H1 (cell line): ENCODE results near the gene ARHGAP25. TPM values are rescaled to one million over a fixed set of nuclear protein-coding genes. Genes with fewer than 3 reads are reported as not detected.
A peak's percentile ranks its signal among the peaks of the same experiment; 100 is the strongest.

ENCODE experiments used
- ATF2 ChIP-seq: IDR thresholded peaks from 2 replicates; pipeline ENCODE4 v1.6.1; 2012; ENCODE audit warnings: low read length, inconsistent platforms
- ATF3 ChIP-seq: IDR thresholded peaks from 2 replicates; pipeline ENCODE4 v1.6.1; 2011; ENCODE audit warnings: low read depth, mild to moderate bottlenecking, low read length; ENCODE audit not compliant: insufficient read depth
- BACH1 ChIP-seq: IDR thresholded peaks from 2 replicates; pipeline ENCODE4 v1.6.1; 2012; ENCODE audit warnings: low read length, improper control_type of control experiment
- CBX8 ChIP-seq: fragments of 300-800, 300-1000 bp; sonication (generic); IDR thresholded peaks from 2 replicates; pipeline ENCODE4 v1.7.1; 2016; ENCODE audit warnings: low read depth, low read length, borderline replicate concordance
- CHD2 ChIP-seq: IDR thresholded peaks from 2 replicates; pipeline ENCODE4 v1.6.1; 2012; ENCODE audit warnings: low read length, improper control_type of control experiment
- CTCF ChIP-seq, 3 experiments: IDR thresholded peaks; 1 replicate in 2 of 3; 2 replicates in 1 of 3; pipeline versions ENCODE4 v1.5.1 to v1.6.1; 2011; ENCODE audit warnings: low read length in 3 of 3, mild to moderate bottlenecking in 3 of 3, inconsistent platforms in 2 of 3, low read depth in 1 of 3, moderate library complexity in 1 of 3; ENCODE audit not compliant: insufficient read depth in 1 of 3; ENCODE audit errors: control extremely low read depth in 1 of 3
- FOSL1 ChIP-seq: IDR thresholded peaks from 2 replicates; pipeline ENCODE4 v1.6.1; 2011; ENCODE audit warnings: mild to moderate bottlenecking, low read depth, low read length, moderate library complexity; ENCODE audit not compliant: insufficient read depth
- HDAC2 ChIP-seq, 2 experiments: fragments of 300-600 bp in 1 of 2; sonication (generic) in 1 of 2; IDR thresholded peaks; 2 replicates each; pipeline ENCODE4 v1.6.1; 2011 to 2012; ENCODE audit warnings: low read depth in 2 of 2, low read length in 2 of 2, mild to moderate bottlenecking in 2 of 2, moderate library complexity in 2 of 2, borderline replicate concordance in 1 of 2, inconsistent platforms in 1 of 2
- HDAC6 ChIP-seq: IDR thresholded peaks from one replicate; pipeline ENCODE4 v1.7.1; 2012; ENCODE audit warnings: low read depth, mild to moderate bottlenecking, inconsistent platforms, low read length, moderate library complexity
- PHF8 ChIP-seq: fragments of 200-600 bp; sonication (generic); conservative IDR thresholded peaks from 2 replicates; pipeline ENCODE4 v1.7.1; 2012; ENCODE audit warnings: low read depth, mild to moderate bottlenecking, inconsistent platforms, low read length, moderate library complexity
- POLR2A ChIP-seq, 2 experiments: IDR thresholded peaks; 1 replicate in 1 of 2; 2 replicates in 1 of 2; pipeline ENCODE4 v1.6.1; 2011; ENCODE audit warnings: low read depth in 2 of 2, low read length in 2 of 2, mild to moderate bottlenecking in 2 of 2; ENCODE audit errors: control extremely low read depth in 1 of 2
- RBBP5 ChIP-seq: IDR thresholded peaks from 2 replicates; pipeline ENCODE4 v1.7.1; 2012; ENCODE audit warnings: low read depth, mild to moderate bottlenecking, inconsistent platforms, low read length, moderate library complexity, borderline replicate concordance
- RFX5 ChIP-seq: IDR thresholded peaks from 2 replicates; pipeline ENCODE4 v1.6.1; 2011; ENCODE audit warnings: low read depth, low read length, improper control_type of control experiment, borderline replicate concordance
- RXRA ChIP-seq: IDR thresholded peaks from 2 replicates; pipeline ENCODE4 v1.6.1; 2011; ENCODE audit warnings: low read depth, mild to moderate bottlenecking, low read length, moderate library complexity; ENCODE audit not compliant: insufficient read depth
- SAP30 ChIP-seq: fragments of 300-600 bp; sonication (generic); IDR thresholded peaks from 2 replicates; pipeline ENCODE4 v1.7.1; 2012; ENCODE audit warnings: low read length, moderate library complexity, mild to moderate bottlenecking, inconsistent platforms; ENCODE audit not compliant: insufficient read depth, insufficient replicate concordance
- SRF ChIP-seq: IDR thresholded peaks from 2 replicates; pipeline ENCODE4 v1.6.1; 2011; ENCODE audit warnings: mild to moderate bottlenecking, low read depth, low read length, moderate library complexity
- TAF7 ChIP-seq: optimal IDR thresholded peaks from 2 replicates; pipeline ENCODE3; 2011; ENCODE audit warnings: low read depth, mild to moderate bottlenecking, inconsistent platforms, low read length, moderate library complexity, borderline replicate concordance
- USF2 ChIP-seq: IDR thresholded peaks from 2 replicates; pipeline ENCODE4 v1.6.1; 2011; ENCODE audit warnings: low read length, improper control_type of control experiment
- polyA plus RNA-seq, 7 experiments: library from polyadenylated mRNA; depleted of rRNA in 3 of 7; stranded (reverse) in 5 of 7; unstranded in 2 of 7; fragments of >200 nt in 5 of 7; fragments of 200-250 nt in 2 of 7; gene quantifications; 1 replicate in 5 of 7; 2 replicates in 1 of 7; 4 replicates in 1 of 7; pipeline versions ENCODE4 v1.2.1 to v1.2.3, GENCODE V29; 2011 to 2013; ENCODE audit warnings: missing spikeins in 2 of 7, mixed read lengths in 2 of 7
- total RNA-seq: library from RNA; stranded (reverse); fragmentation: NEBNext Ultra II Directional; extraction: Animal tissue kit (Norgen Biotek cat#: 25700); gene quantifications from 2 replicates; pipeline ENCODE4 v1.2.1, GENCODE V29; 2021

ARHGAP25 gene
- total and polyA plus RNA-seq, 2 of the 8 experiments (the other 6 are each of a cell fraction or from before 2014, with no cell fraction given) = 1.00 to 1.2 TPM

GRCh38 chr2:68715353-68716041 is 19.1 kb upstream of the ARHGAP25 start (continued):
- TF ChIP-seq ATF2 = no peak
- TF ChIP-seq CHD2 = peak; percentile 57; the same call in 1 of the 2 replicates
- no peak for TF ChIP-seq CBX8
- TF ChIP-seq FOSL1 = no peak
- peak; percentile 84 to 90 (median 87) for TF ChIP-seq CTCF (IDR thresholded peaks at IDR 0.05; ENCODE audit: control extremely low read depth in 1 of 3, insufficient read depth in 1 of 3, low read depth in 1 of 3, low read length in 3 of 3)
- no peak for TF ChIP-seq HDAC2 (IDR thresholded peaks at IDR 0.05; ENCODE audit: borderline replicate concordance in 1 of 2, low read depth in 2 of 2, low read length in 2 of 2)
- no peak for TF ChIP-seq TAF7
- no peak for TF ChIP-seq POLR2A (IDR thresholded peaks at IDR 0.05; ENCODE audit: control extremely low read depth in 1 of 2, low read depth in 2 of 2, low read length in 2 of 2)
- TF ChIP-seq HDAC6 = no peak
- no peak for TF ChIP-seq RFX5
- no peak for TF ChIP-seq BACH1
- no peak for TF ChIP-seq SRF
- peak; percentile 77 for TF ChIP-seq ATF3
- TF ChIP-seq SAP30 = no peak
- TF ChIP-seq RXRA = no peak
- peak; percentile 93 for TF ChIP-seq USF2
- no peak for TF ChIP-seq PHF8
- TF ChIP-seq RBBP5 = no peak
